Dermis microvascular lymphatic vessel endothelial cell (primary cell): ENCODE results near the gene TMEM80. TPM values are rescaled to one million over a fixed set of nuclear protein-coding genes. Genes with fewer than 3 reads are reported as not detected.
"Not testable (repeated sequence)": the region's sequence is repeated elsewhere in the genome, so short reads cannot be mapped to it uniquely, and the experiment has no call there.

ENCODE experiments used
- DNase-seq, 2 donors: peaks; one replicate each; pipeline versions ENCODE4 v3.0.0 to v3.0.0-alpha.2; 2010; ENCODE audit warnings: low read depth in 2 of 2
- total RNA-seq: library from RNA; depleted of rRNA; stranded (reverse); fragments of >200 nt; gene quantifications from 2 replicates; pipeline ENCODE4 v1.2.1, GENCODE V29; 2014

TMEM80 gene
- total RNA-seq, 1 donor from 2014 or later = 7.6 TPM

DNA sequence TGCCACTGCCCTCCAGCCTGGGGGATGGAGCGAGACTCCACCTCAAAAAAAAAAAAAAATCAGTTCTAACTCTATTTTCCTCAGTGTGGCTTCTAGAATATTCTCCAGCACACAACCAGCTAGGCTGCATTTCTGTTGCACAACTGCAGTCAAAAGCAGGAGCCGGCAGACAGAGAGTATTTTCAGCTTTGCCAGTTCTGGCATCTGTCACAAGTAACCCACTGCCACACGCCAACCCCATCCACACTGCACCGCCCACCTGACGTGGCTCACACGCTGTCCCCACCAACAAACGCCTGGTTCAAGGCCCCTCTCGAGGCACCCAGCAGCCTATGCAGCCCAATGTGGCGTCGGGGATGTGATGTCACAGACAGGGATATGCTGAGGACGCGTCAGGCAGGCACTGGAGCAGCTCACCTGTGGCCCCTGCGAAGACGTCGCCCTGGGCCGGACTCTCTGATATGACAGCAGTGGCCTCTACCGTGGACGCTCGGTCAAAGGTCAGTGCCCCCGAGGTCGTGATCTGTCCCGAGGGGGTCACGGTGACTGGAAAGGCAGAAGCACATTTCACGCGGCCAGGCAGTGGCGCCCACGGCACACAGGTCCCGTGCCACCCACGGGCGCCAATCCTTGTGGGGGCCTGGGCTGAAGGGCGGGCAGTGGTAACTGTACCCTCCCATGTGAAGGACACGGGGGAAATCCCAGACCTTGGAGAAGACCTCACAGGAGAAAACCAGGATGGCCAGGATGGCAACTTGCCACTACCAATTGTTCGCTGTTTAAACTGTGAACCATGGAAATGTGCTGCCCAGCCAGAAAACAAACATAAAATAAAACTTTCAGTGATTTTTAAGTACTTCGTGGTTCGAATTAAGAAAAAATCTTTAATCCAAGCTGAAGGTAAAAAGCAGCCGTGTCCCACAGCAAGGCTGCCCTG is 16.1 kb upstream of the TMEM80 start:
- DNase-seq = no peak

- DNase-seq = peak in 1 of 2 donors; percentile 42
Measured at GRCh38 chr11:680476-680875, 15.1 kb upstream of the TMEM80 start.

DNA sequence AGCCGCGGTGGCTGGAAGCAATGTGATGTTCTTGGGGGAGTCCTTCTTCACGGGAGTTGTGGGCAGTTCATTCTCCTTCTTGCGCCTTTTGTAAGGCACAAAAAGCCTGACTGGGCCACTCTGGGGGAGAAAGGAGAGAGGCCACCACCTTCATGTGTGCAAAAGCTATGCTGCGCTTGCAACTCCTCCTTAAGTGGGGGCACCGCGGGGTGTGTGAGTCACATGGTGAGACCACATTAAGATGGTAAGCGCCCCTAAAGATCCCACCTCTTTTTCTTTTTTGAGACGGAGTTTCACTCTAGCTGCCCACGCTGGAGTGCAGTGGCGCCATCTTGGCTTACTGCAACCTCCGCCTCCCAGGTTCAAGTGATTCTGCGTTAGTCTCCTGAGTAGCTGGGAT is 14.6 kb upstream of the TMEM80 start:
- DNase-seq = no peak

DNA sequence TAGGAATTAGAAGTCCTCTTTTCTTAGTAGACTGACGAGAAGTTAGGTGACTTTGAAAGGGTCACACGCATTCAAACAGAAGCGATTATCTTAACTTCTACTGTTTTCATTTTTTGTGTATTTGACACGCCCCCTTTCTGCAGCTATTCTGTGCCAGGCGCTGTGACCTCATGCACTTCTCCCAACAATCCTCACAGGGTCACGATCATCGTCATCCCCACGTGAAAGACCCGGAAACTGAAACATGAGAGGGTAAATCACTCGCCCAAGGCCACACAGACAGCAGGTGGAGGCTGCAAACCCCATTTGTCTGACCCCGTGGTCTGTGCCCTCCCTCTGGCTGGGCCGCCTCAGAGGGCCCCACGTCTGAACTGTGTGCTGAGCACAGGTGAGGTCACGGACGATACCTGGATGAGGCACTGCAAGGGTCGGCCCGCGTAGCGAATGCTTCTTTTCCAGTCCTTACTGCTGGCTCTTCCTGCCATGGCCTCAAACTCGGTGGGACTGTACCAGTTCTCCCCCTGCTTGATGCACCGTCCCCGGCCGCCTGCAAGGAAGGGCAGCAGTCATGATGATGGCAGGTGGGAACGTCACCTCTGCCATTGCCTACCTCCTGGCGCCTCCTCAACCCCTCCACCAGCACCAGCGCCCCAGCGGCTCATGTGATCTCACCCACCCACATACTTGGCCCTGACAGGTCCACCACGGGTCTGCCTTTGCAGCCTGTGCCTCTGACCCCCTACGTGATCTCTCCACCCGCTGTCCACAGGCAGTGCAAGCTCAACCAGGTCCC is 9.0 kb upstream of the TMEM80 start:
- no peak for DNase-seq

DNA sequence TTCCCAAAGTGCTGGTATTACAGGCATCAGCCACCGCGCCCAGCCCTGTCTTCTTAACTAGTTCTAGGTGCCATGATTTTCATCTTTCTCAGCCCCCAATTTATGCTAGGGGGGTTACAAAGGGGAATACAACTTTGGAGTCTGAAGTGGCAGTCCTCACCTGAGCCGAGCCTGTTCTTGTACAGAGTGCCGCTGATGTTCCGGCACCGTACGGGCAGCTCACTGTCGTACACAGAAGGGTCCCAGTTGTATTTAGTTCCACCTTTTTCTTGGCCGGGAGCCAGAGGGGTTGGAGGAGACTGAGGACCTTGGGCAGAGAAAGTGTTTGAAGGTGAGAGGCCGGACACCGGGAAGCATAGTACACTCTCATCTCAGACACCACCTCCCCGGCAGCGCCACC is 7.9 kb upstream of the TMEM80 start:
- no peak for DNase-seq

DNA sequence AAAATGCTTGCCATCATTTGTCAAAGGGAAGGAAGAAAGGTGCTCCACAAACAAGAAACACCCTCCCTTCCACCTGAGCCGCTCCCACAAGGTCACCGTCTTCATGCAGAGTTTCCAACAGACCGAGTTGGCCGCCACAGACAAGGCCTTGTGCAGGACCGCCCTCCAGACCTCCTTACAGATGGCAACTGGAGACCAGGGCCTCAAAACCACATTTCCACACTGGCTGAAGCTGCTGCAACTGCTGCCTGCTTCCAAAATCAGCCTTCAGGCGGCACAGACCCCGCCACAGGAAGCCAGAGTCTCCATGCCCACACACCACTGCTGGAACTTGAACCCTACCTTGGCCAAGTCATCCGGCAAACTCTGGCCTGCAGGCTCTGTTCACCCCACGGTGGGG is 6.9 kb upstream of the TMEM80 start:
- DNase-seq = no peak

GRCh38 chr11:689625-690024 is 6.0 kb upstream of the TMEM80 start:
- DNase-seq = peak in 1 of 2 donors; percentile 83

DNA sequence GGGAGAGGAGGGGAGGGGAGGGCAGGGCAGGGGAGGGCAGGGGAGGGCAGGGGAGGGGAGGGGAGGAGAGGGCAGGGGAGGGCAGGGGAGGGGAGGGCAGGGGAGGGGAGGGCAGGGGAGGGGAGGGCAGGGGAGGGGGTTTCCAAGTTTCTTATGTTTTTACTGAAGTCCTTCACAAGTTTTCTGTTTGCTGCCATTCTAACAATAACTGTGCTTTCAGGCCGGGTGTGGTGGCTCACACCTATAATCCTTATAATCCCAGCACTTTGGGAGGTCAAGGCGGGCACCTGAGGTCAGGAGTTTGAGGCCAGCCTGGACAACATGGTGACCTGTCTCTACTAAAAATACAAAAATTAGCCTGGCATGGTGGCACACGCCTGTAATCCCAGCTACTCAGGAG is 5.4 kb upstream of the TMEM80 start:
- not testable (repeated sequence) for DNase-seq

- peak in 1 of 2 donors; percentile 24 for DNase-seq
Measured at GRCh38 chr11:690738-691633, 4.6 kb upstream of the TMEM80 start.

- DNase-seq = no peak
Measured at GRCh38 chr11:691710-692590, 3.7 kb upstream of the TMEM80 start.

DNA sequence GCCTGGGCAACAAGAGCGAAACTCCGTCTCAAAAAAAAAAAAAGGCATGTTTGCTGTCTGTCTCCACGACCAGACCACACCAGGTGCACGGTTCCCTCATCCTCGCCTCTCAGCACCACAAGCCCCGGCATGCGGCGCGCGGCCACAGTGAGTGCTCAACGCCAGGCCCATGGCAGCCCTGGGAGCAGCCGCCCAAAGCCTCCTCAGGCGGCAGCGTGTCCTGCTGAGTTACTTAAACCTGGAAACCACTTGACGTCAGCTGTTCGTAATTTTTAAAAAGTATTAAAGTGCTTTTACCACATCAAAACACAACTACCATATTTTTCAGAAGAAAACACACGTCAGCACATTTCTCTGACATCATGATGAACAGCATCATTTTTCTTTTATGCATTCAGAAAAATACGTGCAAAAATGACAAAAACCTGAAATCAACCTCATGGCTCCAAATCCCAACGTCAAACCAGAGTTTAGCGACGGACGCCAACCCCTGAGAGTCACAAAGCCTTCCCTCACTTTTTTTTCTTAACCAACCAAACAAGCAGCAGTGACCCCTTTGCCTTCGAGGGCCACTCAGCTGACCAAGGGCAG is 2.7 kb upstream of the TMEM80 start:
- DNase-seq = no peak

DNA sequence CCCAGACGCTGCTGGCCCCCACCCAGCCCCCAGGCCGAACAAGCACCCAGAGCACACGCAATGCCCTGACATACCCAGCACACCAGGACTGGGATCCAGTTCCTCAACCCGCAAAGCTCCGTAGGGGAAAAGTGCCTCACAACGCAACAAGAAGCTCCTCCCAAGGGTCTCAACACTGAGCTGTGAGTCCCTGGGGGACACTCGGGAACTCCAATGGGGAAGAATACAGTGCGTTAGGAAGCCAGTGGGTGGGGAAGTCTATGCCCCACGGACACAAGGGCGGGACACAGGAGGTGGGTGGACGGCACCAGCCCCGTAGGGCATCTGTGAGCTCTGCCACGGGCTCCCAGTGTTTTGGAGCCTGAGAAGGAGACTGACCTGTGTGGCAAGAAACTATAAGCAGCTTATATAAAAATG is 2.2 kb upstream of the TMEM80 start:
- DNase-seq = no peak

DNA sequence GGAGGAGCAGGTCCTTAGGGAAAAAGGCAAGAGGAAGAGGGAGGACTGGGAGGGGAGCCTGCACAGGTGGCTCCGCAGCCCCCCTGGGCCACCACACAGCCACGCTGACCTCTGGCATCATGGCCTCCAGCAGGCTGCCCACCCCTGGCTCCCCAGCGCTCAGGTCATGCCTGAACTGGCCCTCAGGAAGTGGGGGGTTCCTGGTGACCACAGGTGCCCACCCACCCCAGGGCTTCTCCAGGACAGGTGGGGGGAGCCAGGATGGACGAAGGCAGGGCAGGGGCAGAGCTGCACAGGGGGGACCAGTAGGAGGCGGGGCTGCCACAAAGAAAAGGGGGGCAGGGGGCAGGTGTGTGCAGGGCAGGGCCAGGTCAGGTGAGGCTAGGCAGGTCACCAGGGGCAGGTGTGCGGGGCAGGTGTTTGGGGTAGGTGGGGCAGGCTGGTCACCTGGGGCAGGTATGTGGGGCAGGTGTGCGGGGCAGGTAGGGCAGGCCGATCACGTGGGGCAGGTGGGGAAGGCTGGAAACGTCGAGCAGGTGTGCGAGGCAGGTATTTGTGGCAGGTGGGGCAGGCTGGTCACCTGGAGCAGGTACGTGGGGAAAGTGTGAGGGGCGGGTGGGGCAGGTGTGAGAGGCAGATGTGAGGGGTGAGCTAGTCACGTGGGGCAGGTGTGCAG is 1.6 kb upstream of the TMEM80 start:
- no peak for DNase-seq

GRCh38 chr11:694563-695287 is 891 bp upstream of the TMEM80 start, which contains the start of gene DEAF1:
Gene DEAF1, minus strand, starts transcription at chr11:695222. Its CDS starts 175 bp downstream, at chr11:695047.
- DNase-seq = peak; percentile 94 to 97

DNA sequence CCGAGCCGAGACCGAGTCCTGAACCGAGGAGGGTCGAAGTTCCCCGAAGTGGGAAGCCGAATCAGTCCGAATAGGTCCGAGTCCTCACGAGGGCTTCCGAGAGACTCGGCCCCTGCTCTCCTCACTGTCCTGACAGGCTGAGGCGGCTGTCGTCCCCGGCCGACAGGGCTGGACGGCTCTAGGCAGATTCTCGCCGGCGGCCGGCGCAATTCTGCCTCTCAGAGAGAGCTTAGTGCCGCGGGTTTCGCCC is 403 bp upstream of the TMEM80 start:
- no peak for DNase-seq

GRCh38 chr11:696955-697491 is 1.4 kb downstream of the TMEM80 start:
- no peak for DNase-seq

DNA sequence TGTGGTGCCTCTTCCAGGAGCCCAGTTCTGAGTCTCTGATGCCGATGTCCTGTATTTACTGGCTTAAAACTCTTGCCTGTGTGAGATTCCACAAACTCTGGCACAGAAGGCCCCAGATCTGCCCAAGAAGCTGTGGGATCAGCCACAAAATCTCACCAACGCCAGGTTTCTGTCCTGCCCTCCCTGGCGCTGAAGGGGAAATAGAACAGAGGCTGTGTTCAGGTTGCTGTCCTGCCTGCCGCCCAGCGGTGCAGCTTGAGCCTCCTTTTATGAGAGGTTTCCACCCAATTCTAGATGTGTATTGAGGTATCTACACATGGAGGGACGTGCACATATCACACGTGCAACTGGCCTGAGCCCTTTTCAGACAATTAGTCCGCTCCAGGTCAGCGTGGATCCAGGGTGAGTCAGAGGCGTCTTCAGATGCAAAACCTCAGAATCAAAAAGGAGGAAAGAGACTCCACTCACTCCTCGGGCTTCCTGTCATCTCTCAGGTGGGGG is 2.2 kb downstream of the TMEM80 start:
- no peak for DNase-seq

- DNase-seq = no peak
Measured at GRCh38 chr11:698493-699115, 3.0 kb downstream of the TMEM80 start.
